NCI-H2029 (cell line): ENCODE data around the gene EIF4B.

Experiments used
- DNase-seq: peaks from one replicate; lab custom pipeline; 2025; lab: John Stamatoyannopoulos, UW

EIF4B gene

DNA sequence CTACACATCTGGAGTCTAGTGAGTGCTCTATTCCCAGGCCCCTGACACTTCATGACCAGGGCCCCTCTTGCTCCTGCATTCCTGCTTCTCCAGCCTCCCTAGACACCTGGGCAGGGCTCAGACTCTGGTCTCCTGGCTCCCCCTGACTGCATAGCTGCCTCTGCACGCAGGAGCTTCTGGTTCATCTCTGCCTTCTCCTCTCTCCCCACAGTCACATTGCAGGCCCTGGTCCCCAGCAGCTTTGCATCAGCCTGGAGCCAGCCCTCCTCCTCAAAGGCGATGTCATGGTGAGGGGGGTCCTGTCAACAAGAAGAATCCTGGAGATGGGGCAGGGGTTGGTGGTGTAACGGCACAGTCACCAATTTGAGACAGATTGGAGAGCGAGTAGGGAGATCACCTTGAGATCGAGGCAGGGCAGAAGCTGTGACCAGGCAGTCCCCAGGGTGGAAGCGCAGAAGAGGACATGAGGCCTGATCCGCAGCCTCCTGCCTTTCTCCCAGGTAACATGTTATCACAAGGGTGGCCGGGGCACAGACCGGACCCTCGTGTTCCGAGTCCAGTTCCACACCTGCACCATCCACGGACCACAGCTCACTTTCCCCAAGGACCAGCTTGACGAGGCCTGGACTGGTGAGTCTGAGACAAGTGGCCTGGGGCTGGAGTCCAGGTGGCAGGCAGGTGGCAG lies 51.7 kb downstream of the EIF4B start:
- no peak for DNase-seq

DNA sequence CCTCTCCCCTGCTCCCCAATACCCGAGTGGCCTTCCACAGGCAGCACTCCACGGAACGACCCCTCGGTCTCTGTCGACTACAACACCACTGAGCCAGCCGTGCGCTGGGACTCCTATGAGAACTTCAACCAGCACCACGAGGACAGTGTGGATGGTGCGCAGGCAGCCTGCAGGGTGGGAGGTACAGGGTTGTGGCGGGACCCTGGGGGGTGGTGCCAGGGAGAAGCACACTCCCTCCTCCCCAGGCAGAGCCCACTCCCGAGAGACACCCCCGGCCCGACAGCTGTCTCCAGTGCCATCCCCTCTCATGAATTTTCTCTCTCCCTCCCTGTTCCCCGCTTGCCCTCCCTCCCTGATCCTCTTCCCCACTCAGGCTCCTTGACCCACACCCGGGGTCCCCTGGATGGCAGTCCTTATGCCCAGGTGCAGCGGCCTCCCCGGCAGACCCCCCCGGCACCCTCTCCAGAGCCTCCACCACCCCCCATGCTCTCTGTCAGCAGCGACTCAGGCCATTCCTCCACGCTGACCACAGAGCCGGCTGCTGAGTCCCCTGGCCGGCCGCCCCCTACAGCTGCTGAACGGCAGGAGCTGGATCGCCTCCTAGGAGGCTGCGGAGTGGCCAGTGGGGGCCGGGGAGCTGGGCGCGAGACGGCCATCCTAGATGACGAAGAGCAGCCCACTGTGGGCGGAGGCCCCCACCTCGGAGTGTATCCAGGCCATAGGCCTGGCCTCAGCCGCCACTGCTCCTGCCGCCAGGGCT lies 52.6 kb downstream of the EIF4B start:
- no peak for DNase-seq

DNA sequence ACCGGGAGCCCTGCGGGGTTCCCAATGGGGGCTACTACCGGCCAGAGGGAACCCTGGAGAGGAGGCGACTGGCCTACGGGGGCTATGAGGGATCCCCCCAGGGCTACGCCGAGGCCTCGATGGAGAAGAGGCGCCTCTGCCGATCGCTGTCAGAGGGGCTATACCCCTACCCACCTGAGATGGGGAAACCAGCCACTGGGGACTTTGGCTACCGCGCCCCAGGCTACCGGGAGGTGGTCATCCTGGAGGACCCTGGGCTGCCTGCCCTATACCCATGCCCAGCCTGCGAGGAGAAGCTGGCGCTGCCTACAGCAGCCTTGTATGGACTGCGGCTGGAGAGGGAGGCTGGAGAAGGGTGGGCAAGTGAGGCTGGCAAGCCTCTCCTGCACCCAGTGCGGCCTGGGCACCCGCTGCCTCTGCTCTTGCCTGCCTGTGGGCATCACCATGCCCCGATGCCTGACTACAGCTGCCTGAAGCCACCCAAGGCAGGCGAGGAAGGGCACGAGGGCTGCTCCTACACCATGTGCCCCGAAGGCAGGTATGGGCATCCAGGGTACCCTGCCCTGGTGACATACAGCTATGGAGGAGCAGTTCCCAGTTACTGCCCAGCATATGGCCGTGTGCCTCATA lies 53.3 kb downstream of the EIF4B start:
- DNase-seq: no peak

DNA sequence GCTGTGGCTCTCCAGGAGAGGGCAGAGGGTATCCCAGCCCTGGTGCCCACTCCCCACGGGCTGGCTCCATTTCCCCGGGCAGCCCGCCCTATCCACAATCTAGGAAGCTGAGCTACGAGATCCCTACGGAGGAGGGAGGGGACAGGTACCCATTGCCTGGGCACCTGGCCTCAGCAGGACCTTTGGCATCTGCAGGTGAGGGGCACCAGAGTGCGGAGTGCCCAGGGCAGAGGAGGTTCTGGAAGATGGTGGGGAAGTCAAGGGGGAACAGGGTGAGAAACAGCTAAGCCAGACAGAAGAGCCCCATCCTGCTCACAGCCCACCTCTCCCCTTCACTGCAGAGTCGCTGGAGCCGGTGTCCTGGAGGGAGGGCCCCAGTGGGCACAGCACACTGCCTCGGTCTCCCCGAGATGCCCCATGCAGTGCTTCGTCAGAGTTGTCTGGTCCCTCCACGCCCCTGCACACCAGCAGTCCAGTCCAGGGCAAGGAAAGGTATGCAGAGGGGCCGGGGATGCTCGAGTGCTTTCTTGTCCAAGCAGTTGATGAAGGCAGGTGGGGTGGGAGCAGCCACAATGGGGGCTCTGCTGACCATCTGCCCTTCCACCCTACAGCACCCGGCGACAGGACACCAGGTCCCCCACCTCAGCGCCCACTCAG lies 53.9 kb downstream of the EIF4B start:
- DNase-seq: no peak

DNA sequence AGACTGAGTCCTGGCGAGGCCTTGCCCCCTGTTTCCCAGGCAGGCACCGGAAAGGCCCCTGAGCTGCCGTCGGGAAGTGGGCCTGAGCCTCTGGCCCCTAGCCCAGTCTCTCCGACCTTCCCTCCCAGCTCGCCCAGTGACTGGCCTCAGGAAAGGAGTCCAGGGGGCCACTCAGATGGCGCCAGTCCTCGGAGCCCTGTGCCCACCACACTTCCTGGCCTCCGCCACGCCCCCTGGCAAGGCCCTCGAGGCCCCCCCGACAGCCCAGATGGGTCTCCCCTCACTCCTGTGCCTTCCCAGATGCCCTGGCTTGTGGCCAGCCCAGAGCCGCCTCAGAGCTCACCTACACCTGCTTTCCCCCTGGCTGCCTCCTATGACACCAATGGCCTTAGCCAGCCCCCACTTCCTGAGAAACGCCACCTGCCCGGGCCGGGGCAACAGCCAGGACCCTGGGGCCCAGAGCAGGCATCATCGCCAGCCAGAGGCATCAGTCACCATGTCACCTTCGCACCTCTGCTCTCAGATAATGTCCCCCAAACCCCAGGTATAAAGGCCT lies 54.5 kb downstream of the EIF4B start:
- peak; percentile 87 for DNase-seq

DNA sequence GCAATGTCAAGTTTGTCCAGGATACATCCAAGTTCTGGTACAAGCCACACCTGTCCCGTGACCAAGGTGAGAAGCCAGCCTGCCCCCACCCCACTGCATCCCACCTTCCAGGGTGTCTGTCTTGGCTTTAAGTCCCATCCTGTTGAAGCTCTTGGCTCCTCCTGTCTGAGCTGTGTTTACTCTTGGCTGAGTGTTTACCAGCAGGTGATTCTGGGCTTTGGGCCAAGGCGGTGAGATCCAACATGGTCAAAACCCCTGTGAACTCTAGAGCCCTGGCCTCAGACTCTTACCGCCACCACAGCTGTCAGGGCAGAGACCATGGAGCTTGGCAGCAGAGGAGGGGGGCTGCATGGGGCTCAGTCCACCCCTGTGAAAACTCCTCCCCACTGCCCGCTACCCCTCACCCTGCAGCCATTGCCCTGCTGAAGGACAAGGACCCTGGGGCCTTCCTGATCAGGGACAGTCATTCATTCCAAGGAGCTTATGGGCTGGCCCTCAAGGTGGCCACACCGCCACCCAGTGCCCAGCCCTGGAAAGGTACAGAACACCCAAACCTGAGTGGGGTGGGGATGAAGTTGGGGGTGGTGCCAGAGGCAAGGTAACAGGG lies 55.3 kb downstream of the EIF4B start:
- DNase-seq: peak; percentile 96

DNA sequence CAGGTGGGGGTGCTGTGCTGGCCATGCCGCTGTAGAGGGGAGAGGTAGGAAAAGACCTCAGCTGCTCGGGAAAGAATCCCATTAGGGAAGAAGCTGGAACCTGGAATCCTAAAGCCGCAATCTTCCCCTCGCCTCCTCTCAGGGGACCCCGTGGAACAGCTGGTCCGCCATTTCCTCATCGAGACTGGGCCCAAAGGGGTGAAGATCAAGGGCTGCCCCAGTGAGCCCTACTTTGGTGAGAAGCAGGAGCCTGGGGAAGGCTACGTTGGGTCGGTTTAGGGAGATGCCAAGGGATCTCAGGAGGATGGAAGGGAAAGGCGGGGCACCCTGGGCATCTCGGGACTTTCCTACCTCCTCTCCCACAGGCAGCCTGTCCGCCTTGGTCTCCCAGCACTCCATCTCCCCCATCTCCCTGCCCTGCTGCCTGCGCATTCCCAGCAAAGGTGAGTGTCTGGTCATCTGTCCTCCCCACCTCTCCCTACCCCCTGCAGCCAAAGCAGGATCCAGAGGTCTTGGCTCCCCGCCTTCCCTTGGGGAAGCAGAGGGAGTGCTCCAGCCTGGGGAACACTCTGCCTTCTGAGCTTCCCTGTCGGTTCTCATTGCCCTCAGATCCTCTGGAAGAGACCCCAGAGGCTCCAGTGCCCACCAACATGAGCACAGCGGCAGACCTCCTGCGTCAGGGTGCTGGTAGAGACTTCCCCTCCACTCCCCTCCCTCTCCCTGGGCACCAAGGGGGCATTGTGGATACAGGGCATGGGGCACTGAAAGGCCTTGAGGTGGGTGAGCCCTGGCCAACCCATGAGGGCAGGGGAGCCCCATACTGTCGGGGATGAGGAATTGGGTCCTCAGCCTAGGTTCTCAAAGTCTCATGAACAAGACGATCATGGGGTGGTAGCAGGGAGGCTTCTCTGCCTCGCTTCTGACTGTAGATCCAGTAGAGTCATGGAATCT lies 56.0 kb downstream of the EIF4B start:
- DNase-seq: no peak

DNA sequence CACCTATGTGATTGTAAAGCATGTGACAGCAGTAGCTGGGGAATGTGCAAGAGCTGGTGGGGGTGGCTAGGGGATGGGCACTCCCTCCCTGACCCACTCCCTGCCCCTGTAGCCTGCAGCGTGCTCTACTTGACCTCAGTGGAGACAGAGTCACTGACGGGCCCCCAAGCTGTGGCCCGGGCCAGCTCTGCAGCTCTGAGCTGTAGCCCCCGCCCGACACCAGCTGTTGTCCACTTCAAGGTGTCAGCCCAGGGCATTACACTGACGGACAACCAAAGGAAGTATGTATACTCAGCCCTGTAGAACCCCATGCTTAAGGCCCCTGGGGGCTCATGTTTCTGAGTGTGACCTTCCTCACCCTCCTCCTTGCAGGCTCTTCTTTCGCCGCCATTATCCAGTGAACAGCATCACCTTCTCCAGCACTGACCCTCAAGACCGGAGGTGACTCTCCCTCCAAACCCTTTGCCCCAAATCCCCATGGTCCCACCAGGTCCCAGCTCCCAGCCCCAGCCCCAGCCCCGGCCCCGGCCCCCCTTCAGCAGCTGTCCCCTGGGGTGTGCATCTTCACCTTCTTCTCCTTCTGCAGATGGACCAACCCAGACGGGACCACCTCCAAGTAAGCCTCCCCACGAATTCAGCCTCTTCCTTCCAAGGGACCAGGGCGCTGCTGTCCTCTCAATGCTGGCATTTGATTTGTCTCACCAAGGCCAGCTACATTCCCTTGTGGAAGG lies 56.9 kb downstream of the EIF4B start:
- no peak for DNase-seq

DNA sequence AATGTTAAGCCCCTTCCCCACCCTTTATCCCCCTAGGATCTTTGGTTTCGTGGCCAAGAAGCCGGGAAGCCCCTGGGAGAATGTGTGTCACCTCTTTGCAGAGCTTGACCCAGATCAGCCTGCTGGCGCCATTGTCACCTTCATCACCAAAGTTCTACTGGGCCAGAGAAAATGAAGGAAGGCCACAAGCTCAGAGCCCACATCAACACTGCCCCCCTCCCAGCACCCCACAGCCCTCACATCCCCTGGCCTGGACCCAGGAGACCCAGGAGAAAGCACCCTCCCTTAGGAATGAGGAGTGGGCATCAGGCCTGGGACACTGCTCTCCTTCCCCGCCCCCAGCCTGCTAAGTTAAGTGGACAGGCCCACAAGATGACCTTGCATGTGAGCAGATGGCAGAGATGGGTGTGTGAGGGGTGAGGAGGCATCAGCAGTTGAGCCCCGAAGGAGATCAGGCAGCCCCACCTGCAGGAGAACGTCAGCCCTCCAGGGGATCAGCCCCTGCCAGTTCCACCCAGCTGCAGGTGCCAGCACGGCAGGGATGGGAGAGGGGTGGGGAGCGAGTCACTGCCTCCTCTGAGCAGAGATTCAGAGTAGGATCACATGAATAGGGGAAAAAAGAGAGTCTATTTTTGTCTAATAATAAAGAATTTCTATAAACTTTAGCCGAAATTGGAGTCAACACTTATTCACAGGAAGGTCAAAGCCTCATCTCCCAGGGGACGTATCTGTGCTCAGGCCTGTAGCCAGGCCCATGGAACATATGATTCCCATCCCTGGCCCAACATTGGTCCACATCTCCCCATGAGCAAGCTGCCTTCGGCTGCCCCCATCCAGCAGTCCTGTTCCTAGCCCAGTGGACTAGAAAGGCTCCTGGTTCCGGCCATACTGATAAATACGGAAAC lies 57.7 kb downstream of the EIF4B start:
- no peak for DNase-seq

DNA sequence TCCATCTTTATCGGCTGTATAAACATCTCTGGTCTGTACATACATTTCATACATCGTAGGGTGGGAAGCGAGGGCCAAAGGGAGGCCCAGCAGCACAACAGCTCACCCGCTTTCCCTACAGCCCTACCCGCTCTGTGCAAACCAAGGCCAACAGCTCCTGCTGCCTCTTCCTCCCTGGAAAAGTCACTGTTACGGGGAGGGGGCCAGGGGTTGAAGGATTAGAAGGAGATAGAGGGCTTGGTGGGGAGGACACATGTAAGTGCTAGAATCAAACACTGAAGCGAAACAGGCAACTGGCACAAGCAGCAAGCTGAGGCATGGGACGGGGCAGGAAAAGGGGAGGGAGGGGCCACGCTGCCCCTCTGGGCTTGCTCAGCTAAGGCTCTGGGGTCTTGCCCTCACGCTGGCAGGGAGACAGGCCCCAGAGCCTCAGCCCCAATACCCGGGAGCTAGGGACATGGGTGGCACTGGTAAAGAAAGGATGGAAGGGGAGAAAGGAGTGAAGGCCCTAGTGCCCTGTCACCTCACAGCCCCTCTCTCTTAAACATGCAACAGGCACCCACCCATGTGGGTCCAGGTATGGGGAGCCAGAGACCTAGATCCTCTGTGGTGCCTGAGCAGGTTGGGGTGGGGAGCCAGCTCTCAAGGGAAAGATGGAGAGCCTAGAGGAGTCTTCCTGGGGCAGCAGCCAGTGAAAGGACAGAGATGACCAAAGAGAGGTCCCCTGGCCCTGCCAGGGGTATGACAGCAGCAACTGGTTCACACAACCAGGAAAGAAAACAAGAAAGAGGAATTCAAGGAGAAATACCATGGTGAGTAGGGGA lies 58.6 kb downstream of the EIF4B start:
- no peak for DNase-seq

DNA sequence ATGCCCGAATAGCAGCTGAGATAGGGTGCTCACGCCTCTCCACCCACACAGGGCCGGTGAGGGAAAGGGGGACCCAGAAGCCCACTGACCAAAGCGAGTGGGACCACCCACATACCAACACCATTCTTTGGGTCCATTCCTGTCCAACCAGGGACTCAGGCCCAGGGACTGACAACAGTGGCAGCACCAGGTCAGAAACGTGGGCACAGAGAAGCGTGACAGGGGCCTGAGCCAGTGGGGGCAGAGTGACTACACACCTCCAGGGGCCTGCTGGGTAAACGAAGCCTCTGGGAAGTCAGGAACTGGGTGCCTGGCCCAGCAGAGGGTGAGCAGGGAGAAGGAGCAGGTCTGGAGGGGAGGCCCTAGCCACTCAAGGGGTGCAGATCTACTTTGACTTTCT lies 59.2 kb downstream of the EIF4B start:
- no peak for DNase-seq

DNA sequence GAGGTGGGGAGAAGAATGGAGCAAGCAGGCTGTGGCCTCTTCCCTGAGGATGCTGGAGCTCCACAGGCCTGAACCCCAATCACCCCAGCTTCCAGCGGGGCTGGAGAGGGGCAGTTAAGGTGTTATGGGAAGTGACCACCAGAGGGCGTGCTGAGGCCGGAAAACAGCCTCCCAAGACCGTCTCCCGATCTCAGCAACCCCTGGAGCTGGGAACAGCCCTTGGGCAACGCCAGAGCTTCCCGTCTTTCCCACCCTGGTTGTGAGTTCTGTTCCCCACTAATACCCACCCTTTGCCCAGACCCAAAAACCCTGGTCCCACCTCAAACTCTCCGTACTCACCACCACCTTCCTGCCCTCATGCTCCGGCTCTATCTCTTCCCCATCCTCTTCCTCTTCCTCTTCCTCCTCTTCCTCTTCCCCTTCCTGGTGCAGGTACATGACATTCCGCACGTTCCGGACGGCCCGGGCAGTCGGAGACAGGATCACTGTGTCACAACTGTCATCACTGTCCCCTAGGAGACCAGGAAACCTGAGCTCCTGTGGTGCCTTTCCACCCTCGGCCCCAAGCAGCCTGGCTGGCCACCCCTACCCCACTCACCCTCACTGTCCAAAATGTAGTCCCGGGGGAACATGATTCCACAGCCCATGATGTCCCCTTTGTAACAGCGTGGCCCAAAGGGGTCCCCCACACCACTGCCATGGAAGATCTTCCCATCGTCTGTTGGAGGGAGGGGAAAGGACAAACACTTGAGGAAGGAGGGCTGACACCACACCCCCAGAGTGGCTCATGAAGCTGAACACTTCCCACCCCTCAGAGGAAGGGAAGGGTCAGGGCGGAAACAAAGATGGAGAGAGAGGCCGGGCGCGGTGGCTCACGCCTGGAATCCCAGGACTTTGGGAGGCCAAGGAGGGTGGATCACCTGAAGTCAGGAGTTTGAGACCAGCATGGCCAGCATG lies 60.0 kb downstream of the EIF4B start:
- DNase-seq: peak; percentile 54

DNA sequence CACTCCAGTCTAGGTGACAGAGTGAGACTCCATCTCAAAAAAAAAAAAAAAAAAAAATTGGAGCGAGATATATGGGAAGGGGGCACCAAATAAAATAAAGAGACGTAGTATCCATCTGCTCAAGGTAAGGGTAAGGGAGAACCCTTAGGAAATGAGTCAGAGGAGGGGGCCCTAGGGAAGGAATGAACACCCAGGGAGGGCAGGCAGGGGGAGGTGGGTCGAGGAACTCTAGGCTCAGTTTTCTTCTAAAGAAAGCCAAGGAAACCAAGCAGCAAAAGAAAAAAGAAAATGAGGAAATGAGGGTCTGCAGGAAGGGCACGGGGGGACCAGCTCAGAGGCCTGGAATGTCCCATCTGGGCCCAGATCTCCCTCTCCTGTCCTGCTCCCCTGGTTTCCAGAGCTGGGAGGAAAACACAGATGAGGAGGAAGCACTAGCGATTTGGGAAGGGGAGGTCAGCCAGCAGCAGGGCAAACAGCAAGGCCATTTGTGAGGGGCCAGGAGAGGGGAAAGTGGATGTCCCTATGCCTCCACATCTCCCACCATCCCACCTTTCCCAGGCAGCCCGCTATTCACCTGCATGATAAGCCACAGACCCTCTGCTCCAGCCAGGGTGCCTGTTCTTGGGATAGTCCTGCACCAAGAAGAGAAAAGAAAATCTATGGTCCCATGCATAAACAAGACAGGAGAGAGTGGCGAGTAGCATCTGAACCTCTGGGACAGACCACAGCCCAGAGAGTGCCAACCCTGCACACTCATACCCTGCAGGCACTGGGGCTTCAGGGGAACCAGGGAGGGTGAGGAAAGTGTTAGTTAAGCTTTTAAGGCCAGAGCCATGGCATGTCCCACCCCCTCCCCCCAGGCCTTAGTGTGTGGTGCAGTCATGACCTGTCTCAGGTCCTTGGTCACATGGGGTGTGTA lies 61.1 kb downstream of the EIF4B start:
- DNase-seq: no peak

DNA sequence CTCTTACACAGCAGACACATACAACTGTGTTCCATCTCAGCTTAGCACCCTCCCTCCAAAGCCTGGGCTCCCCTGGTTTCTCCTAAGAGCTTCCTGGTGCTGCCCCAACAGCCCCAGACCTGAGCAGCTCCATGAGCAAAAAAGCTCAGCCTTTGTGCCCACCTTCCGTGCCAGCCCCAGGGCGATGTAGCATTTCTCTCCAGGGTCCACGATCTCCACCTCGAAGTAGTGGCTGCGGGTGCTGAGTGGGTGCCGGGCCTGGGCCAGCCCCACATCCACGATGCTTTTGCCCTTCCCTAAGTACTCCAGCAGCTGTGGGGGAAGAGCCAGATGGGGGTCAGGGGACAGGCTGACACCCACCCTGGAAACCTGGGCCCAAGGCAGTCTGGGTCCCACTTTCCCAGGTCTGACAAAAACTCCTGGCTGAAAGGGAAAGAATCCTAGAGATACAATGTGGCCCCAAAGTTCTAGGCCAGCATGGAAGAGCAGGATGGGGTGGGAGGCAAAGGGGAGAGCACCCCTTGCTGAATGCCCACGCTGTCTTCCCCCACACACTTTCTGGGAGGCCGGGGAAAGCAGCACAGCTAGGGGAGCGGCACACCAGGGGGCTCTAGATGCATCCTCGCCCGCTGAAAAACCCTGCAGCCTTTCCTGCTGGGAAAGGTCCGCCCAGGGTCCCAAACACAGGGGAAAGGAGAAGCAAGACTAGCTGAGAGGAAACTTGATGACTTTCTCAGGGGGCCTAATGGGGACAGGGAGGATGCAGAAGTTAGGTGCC lies 61.9 kb downstream of the EIF4B start:
- DNase-seq: no peak
